Activated T-cell treated with anti-CD3 and anti-CD28 coated beads, Interleukin-2, amount 50 U/mL, for 72 hours (primary cell): ENCODE data around the gene SRSF8. TPM values are rescaled to one million over a fixed set of nuclear protein-coding genes. Genes with fewer than 3 reads are reported as not detected.
"Not testable (repeated sequence)": the region's sequence is repeated elsewhere in the genome, so short reads cannot be mapped to it uniquely, and the experiment has no call there.

ENCODE experiments used
- ATAC-seq, 2 donors: fragments of 150-1000 bp; cut with Tn5 transposase; replicated peaks in 1 of 2; 2 replicates each; pipeline ENCODE4 v1.10.0; 2021; ENCODE audit warnings: moderate library complexity in 2 of 2, mild to moderate bottlenecking in 1 of 2
- DNase-seq, 2 donors: peaks; one replicate each; pipeline ENCODE4 v3.0.0; 2021 to 2022; ENCODE audit warnings: mixed read lengths in 1 of 2
- H3K27ac Mint-ChIP-seq: one replicate; pipeline ENCODE4 v1.8.0; 2022; ENCODE audit warnings: mild to moderate bottlenecking, moderate library complexity, mixed read lengths
- H3K27me3 Mint-ChIP-seq: one replicate; pipeline ENCODE4 v1.8.0; 2022; ENCODE audit warnings: low read depth, mixed read lengths
- H3K36me3 Mint-ChIP-seq, 2 donors: one replicate each; pipeline ENCODE4 v1.8.0; 2022; ENCODE audit warnings: mixed read lengths in 2 of 2, mild to moderate bottlenecking in 1 of 2; ENCODE audit not compliant: insufficient read depth in 2 of 2
- H3K4me1 Mint-ChIP-seq: one replicate; pipeline ENCODE4 v1.8.0; 2022; ENCODE audit warnings: low read depth, mixed read lengths
- H3K4me3 Mint-ChIP-seq, 2 donors: one replicate each; pipeline ENCODE4 v1.8.0; 2022; ENCODE audit warnings: mild to moderate bottlenecking in 2 of 2, mixed read lengths in 2 of 2, moderate library complexity in 2 of 2
- H3K9me3 Mint-ChIP-seq, 2 donors: one replicate each; pipeline ENCODE4 v1.8.0; 2022; ENCODE audit warnings: mixed read lengths in 2 of 2
- total RNA-seq, 2 donors: library from RNA; stranded (reverse); gene quantifications; one replicate each; pipeline ENCODE4 v1.2.3, GENCODE V29; 2022

Gene SRSF8, protein sequence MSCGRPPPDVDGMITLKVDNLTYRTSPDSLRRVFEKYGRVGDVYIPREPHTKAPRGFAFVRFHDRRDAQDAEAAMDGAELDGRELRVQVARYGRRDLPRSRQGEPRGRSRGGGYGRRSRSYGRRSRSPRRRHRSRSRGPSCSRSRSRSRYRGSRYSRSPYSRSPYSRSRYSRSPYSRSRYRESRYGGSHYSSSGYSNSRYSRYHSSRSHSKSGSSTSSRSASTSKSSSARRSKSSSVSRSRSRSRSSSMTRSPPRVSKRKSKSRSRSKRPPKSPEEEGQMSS
- 10 to 100 TPM; 37.9 to 43.7 TPM for total RNA-seq

DNA sequence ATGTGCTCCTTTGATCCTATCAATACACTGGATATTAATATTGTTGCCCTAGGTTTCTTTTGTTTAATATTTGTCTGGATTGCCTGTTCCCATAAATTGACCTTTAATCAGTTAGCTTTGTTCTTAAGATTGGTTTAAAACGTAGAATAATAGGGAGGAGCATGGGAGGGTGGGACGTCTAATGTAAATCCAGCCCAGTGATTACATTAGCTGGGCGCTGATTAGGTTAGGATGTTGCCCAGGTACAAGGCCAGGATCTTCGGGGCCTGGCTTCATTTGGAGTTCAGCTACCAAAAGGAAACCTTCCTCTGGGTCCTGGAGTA, at the start of gene SRSF8:
TSS of gene SRSF8 (plus strand) at position 204 of the 323 bp plus-strand sequence. CDS start 308 bp downstream, outside the sequence.
- Mint-ChIP-seq H3K27me3 (peaks cover 7% of the 10 kb centered on the region), H3K9me3 (no peaks in the 10 kb centered on the region), H3K27ac (peak within 1 kb of the TSS; percentile 99), H3K36me3 (peaks cover 6% of the 10 kb centered on the region in 2 donors), H3K4me1 (peaks cover 31% of the 10 kb centered on the region), H3K4me3 (peak within 1 kb of the TSS; percentile 96 to 100)
- DNase-seq (no peak), ATAC-seq (peak; percentile 12 to 22)

DNA sequence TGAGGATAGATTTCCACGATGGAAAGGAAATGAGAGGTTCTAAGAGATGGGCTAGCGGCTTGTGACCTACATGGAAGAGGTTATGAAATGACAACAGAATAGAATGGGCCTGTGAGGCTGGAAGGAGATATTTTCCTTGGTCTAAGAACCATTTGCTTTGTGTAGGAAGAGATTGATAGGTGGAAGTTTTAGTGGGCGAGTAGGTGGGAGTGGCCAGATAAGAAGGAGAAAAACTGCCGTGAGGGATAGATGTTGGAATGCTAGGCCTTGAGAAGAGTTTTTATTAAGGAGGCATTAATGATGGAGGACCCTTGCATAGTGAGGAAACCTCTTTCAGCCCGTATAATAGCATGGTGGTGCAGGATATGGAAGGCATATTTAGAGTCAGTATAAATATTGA, 45.3 kb upstream of the SRSF8 start:
- H3K27me3 Mint-ChIP-seq, ATAC-seq, DNase-seq, H3K4me1 Mint-ChIP-seq, H3K36me3 Mint-ChIP-seq, H3K4me3 Mint-ChIP-seq, H3K9me3 Mint-ChIP-seq, H3K27ac Mint-ChIP-seq: not testable (repeated sequence)

DNA sequence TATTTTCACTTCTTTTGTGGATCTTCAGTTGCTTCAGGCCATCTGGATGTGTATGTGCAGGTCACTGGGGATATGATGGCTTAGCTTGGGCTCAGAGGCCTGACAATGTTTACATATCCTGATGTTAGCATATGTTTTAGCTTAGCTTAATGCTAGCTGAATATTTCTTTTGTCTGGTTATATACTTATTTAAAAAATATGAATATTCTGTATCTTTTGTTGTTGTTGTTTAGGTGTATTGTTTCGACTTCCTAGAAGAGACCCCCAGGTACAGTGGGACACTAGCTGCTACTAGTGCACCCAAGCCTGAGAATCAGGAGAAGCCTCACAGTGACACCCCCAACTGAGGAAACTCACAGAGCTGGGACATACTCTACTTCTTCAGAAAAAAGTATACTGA, 41.8 kb upstream of the SRSF8 start, which contains the start of gene KDM4E:
TSS of gene KDM4E (plus strand) at position 301 of the 400 bp plus-strand sequence. CDS start 300 bp downstream, outside the sequence.
- ATAC-seq (no peak), DNase-seq (no peak)
- Mint-ChIP-seq H3K4me1 (no peaks in the 10 kb centered on the region), H3K9me3 (no peaks in the 10 kb centered on the region), H3K36me3 (no peaks in the 10 kb centered on the region), H3K4me3 (no peak within 1 kb of the TSS), H3K27me3 (no peaks in the 10 kb centered on the region), H3K27ac (no peak within 1 kb of the TSS)

DNA sequence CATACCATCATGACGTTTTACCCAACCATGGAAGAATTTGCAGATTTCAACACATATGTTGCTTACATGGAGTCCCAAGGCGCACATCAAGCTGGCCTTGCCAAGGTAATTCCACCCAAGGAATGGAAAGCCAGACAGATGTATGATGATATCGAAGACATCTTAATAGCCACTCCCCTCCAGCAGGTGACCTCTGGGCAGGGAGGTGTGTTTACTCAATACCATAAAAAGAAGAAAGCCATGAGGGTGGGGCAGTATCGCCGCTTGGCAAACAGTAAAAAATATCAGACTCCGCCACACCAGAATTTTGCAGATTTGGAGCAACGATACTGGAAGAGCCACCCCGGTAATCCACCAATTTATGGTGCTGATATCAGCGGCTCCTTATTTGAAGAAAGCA, 41.1 kb upstream of the SRSF8 start:
- H3K4me3 Mint-ChIP-seq, H3K27ac Mint-ChIP-seq, H3K36me3 Mint-ChIP-seq, ATAC-seq, DNase-seq, H3K4me1 Mint-ChIP-seq, H3K9me3 Mint-ChIP-seq, H3K27me3 Mint-ChIP-seq: not testable (repeated sequence)

DNA sequence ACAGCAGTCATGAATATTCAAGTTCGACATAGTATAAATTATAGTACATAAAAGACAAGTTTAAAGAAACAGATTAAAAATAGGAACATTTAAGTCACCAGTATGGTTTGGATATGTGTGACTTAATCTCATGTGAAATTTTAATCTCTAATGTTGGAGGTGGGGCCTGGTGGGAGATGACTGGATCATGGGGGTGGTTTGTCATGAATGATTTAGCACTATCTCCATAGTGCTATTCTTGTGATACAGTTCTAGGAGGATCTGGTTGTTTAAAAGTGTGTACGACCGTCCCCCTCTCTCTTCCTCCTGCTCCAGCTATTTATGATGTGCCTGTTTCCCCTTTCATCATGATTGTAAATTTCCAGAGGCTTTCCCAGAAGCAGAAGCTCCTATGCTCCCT, 38.4 kb upstream of the SRSF8 start:
- ATAC-seq (no peak), DNase-seq (no peak)
- Mint-ChIP-seq H3K9me3 (no peaks in the 10 kb centered on the region), H3K36me3 (no peaks in the 10 kb centered on the region), H3K27me3 (peaks cover 18% of the 10 kb centered on the region), H3K4me1 (no peaks in the 10 kb centered on the region), H3K4me3 (no peak overlapping the region), H3K27ac (no peak overlapping the region)

DNA sequence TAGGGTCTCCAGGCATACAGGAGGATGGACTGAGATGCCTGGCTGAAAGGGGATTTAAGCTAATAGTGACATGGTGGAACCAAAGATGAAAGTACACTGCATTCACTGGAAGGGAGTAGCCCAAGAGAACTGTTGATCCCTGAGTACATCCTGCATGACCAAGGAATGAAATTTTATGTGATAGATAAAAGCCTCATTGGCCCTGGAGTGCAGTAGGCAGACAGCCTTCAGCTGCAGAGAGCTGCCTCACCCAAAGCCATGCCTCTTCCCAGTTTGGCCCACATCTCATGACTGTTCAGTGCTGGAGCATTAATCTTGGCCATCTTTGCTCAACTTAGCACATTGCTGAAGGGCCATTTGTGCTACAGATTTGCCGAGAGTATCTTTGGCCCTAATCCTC, 33.7 kb upstream of the SRSF8 start:
- Mint-ChIP-seq H3K27ac (no peak overlapping the region), H3K4me1 (no peaks in the 10 kb centered on the region), H3K9me3 (no peaks in the 10 kb centered on the region), H3K4me3 (no peak overlapping the region), H3K36me3 (no peaks in the 10 kb centered on the region), H3K27me3 (peaks cover 40% of the 10 kb centered on the region)
- DNase-seq (no peak), ATAC-seq (no peak)

DNA sequence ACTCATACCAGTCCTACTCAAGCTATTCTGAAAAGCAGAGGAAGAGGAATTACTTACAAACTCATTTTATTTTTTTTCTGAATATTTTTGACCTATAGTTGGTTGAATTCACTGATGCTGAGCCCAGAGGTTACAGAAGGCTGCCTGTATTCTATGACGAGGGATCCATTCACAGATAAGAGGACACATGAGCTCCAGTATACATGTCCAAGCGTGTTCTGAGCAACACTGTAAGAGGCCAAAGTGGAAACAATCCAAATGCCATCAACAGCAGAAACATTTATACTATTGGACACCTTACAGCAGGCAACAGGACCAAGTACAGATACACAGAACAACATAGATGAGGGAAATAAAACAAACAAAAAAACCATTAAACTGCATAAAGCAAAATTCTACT, 31.4 kb upstream of the SRSF8 start:
- H3K36me3 Mint-ChIP-seq: no peaks in the 10 kb centered on the region
- H3K4me3 Mint-ChIP-seq: no peak overlapping the region
- H3K27me3 Mint-ChIP-seq: peaks cover 49% of the 10 kb centered on the region
- no peaks in the 10 kb centered on the region for H3K4me1 Mint-ChIP-seq
- no peaks in the 10 kb centered on the region for H3K9me3 Mint-ChIP-seq
- no peak overlapping the region for H3K27ac Mint-ChIP-seq
- ATAC-seq (no peak), DNase-seq (no peak)

DNA sequence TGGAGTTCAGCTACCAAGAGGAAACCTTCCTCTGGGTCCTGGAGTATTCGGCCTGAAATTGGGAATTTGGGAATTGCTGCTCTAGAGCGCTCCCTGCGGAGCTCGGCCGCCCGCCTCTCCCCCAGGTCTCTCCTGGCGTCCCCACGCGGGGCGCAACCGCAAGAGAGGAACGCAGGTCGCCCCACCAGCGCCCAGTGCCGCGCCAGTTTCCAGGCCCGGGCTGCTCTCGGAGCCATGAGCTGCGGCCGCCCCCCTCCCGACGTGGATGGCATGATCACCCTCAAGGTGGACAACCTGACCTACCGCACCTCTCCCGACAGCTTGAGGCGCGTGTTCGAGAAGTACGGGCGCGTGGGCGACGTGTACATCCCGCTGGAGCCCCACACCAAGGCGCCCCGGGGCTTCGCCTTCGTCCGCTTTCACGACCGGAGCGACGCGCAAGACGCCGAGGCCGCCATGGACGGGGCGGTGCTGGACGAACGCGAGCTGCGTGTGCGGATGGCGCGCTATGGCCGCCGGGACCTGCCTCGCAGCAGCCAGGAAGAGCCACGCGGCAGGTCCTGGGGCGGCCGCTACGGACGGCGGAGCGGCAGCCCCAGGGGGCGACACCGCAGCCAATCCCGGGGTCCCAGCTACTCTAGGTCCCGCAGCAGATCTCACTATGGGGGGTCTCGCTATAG, 29.2 kb upstream of the SRSF8 start:
- ATAC-seq (peak; percentile 67 to 74), DNase-seq (peak; percentile 21 to 24)
- Mint-ChIP-seq H3K27me3 (peaks cover 53% of the 10 kb centered on the region), H3K4me3 (peak overlapping the region in 1 of 2 donors; percentile 55)
- not testable (repeated sequence) for H3K36me3 Mint-ChIP-seq, H3K4me1 Mint-ChIP-seq, H3K27ac Mint-ChIP-seq, H3K9me3 Mint-ChIP-seq

DNA sequence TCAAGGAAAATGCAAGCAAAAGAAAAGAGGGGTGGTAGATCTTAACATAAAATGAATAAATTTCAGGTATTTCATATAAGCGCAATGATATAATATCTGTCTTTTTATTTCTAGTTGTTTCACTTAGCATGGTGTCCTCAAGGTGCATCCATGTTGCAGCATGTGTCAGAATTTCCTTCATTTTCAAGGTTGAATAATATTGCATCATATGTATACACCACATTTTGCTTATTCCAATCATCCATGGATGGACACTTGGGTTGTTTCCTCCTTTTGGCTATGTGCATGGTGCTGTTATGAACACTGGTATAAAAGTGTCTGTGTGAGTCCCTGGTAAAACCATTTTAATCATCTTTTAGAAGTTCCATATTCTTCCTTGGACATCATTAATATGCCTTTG, 24.5 kb upstream of the SRSF8 start:
- H3K27me3 Mint-ChIP-seq: peaks cover 48% of the 10 kb centered on the region
- H3K9me3 Mint-ChIP-seq: no peaks in the 10 kb centered on the region
- no peak for ATAC-seq
- no peak overlapping the region for H3K4me3 Mint-ChIP-seq
- no peak overlapping the region for H3K27ac Mint-ChIP-seq
- H3K4me1 Mint-ChIP-seq: no peaks in the 10 kb centered on the region
- no peak for DNase-seq
- no peaks in the 10 kb centered on the region for H3K36me3 Mint-ChIP-seq

DNA sequence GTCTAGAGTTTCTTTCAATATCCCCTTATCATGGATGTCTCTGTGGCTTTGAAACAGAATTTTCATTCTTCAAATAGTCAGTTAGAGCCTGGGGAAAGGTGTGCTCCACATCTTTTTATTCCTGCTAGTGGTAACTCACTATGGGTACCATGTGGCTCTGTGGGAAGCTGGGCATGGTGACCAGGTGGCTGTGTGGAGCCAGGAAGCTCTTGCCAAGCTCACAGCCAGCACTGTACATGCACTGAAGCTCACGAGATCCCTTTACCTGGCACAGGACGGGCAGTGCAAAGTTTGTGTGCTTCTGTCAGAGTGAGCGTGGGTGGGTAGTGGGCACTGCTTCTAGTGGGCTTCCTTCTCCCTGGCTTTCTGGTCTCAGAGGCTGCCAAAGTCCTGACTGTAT, 23.8 kb upstream of the SRSF8 start:
- no peak for ATAC-seq

DNA sequence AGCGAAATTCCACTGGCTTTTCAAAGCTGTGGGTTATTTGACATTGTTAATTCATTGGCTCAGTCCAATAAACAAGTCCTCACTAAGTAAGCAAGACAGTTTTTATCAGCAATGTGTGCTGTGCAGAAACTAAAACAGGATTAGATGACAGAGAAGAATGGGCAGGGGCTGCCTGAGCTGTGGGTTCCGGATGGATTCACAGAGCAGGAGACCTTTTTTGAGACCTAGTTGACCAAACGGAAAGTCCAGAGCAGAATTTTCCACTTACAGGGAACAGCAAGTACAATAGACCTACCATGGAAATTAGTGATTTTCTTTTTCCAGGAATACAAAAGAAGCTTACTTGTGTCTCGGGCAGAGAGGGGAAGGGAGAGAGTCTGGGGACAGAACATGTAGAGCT, 22.7 kb upstream of the SRSF8 start:
- ATAC-seq: no peak
- Mint-ChIP-seq H3K27me3 (peaks cover 38% of the 10 kb centered on the region), H3K4me1 (no peaks in the 10 kb centered on the region), H3K9me3 (no peaks in the 10 kb centered on the region), H3K27ac (no peak overlapping the region), H3K4me3 (no peak overlapping the region), H3K36me3 (no peaks in the 10 kb centered on the region)
- DNase-seq: no peak

More for the DNA sequence above, 23.8 kb upstream of the SRSF8 start:
- Mint-ChIP-seq H3K9me3 (no peaks in the 10 kb centered on the region), H3K27me3 (peaks cover 48% of the 10 kb centered on the region), H3K36me3 (no peaks in the 10 kb centered on the region), H3K4me3 (no peak overlapping the region), H3K27ac (no peak overlapping the region), H3K4me1 (no peaks in the 10 kb centered on the region)
- DNase-seq: no peak

DNA sequence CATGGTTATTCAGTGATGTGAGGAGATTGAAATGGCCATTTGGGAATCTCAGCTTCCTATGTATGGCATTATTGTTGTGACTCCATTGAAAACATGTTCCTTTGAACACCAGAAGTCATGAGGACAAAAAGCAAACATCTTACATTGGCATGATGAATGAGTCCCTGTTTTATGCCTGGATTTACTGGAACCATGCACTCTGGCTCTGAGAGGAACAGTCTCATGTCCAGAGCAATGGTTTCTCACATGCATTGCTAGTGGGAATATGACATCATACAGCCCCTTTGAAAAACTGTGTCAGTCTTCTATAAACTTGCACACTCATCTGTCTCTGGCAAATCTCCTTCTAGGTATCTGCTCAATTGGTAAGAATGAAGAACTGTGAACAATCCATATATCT, 20.9 kb upstream of the SRSF8 start:
- H3K9me3 Mint-ChIP-seq: no peaks in the 10 kb centered on the region
- no peaks in the 10 kb centered on the region for H3K4me1 Mint-ChIP-seq
- DNase-seq (no peak), ATAC-seq (no peak)
- H3K36me3 Mint-ChIP-seq: no peaks in the 10 kb centered on the region
- H3K27me3 Mint-ChIP-seq: peaks cover 38% of the 10 kb centered on the region
- H3K4me3 Mint-ChIP-seq: no peak overlapping the region
- no peak overlapping the region for H3K27ac Mint-ChIP-seq

DNA sequence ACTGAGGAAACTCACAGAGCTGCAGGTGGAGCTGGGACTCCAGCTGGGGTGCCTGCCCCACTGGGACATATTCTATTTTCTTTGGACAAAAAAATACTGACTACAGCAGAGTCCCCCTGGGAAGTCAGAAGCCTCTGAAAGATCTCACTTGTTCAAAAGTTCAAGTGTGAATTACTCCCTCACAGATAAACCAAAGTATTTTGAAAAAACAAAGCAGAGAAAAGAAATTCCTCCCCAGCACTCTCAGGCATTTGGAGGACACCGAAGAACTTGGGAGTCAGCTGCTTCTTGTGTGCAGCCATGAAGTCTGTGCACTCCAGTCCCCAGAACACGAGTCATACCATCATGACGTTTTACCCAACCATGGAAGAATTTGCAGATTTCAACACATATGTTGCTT, 17.6 kb upstream of the SRSF8 start, which contains the start of gene KDM4F:
TSS of gene KDM4F (plus strand) at position 301 of the 400 bp plus-strand sequence.
- H3K27ac Mint-ChIP-seq, DNase-seq, H3K4me3 Mint-ChIP-seq, H3K36me3 Mint-ChIP-seq, H3K4me1 Mint-ChIP-seq, H3K9me3 Mint-ChIP-seq, ATAC-seq: not testable (repeated sequence)
- H3K27me3 Mint-ChIP-seq: peaks cover 36% of the 10 kb centered on the region
